ENCODE results near the gene RNF213.
"Not testable (repeated sequence)": the region's sequence is repeated elsewhere in the genome, so short reads cannot be mapped to it uniquely, and the experiment has no call there.

GRCh38 chr17:80313946-80314345 lies 53.3 kb downstream of the RNF213 start:
- not testable (repeated sequence) for TF ChIP-seq CHD1 (IDR thresholded peaks at IDR 0.05; ENCODE audit: low read depth, low read length); SP1 (IDR thresholded peaks at IDR 0.05; ENCODE audit: low read depth, low read length); RAD21 (IDR thresholded peaks at IDR 0.05 in 1 of 2, conservative IDR thresholded peaks at IDR 0.05 in 1 of 2; ENCODE audit: low read depth in 2 of 2, low read length in 2 of 2); POLR2A (IDR thresholded peaks at IDR 0.05; ENCODE audit: control extremely low read depth in 1 of 2, low read depth in 2 of 2, low read length in 2 of 2); SIN3A (conservative IDR thresholded peaks at IDR 0.05 in 1 of 2, IDR thresholded peaks at IDR 0.05 in 1 of 2; ENCODE audit: low read depth in 1 of 2, low read length in 2 of 2); HDAC2 (IDR thresholded peaks at IDR 0.05; ENCODE audit: borderline replicate concordance in 1 of 2, low read depth in 2 of 2, low read length in 2 of 2); SP4 (IDR thresholded peaks at IDR 0.05; ENCODE audit: low read length); CTCF (IDR thresholded peaks at IDR 0.05; ENCODE audit: control extremely low read depth in 1 of 3, insufficient read depth in 1 of 3, low read depth in 1 of 3, low read length in 3 of 3); KDM1A (IDR thresholded peaks at IDR 0.05; ENCODE audit: borderline replicate concordance, low read length); EZH2 (IDR thresholded peaks at IDR 0.05; ENCODE audit: low read depth, low read length, severe bottlenecking); RXRA (IDR thresholded peaks at IDR 0.05; ENCODE audit: insufficient read depth, low read depth, low read length); MAX (IDR thresholded peaks at IDR 0.05); BACH1 (IDR thresholded peaks at IDR 0.05; ENCODE audit: low read length); ATF3 (IDR thresholded peaks at IDR 0.05; ENCODE audit: insufficient read depth, low read depth, low read length)

All from H1 (cell line).